ENCODE measurements around the gene MYLK4. TPM values are rescaled to one million over a fixed set of nuclear protein-coding genes. Genes with fewer than 3 reads are reported as not detected.
A peak's percentile ranks its signal among the peaks of the same experiment; 100 is the strongest.

The MYLK4 gene
- polyA plus RNA-seq, 3 donors: 0.04 to 0.45 (median 0.08) TPM

GRCh38 chr6:2669067-2669700 is 81.5 kb downstream of the MYLK4 start:
- Mint-ChIP-seq H3K4me1 (peaks cover 6% of the 10 kb centered on the region), H3K27me3 (ENCODE audit: low read depth in 3 of 3) (peaks cover 0 to 2% (median 0%) of the 10 kb centered on the region in 3 donors), H3K4me3 (no peak overlapping the region), H3K9me3 (no peaks in the 10 kb centered on the region), H3K36me3 (no peaks in the 10 kb centered on the region), H3K27ac (peak overlapping the region in 1 of 7 donors; percentile 8)
- intact Hi-C loops (cut with micrococcal nuclease): no loop called here
- Histone ChIP-seq H4K20me1 (ENCODE audit: insufficient read depth, low read length) (no peaks in the 10 kb centered on the region), H3K9me3 (replicated peaks in 1 of 2; ENCODE audit: control insufficient read depth in 1 of 2, insufficient read depth in 1 of 2, low read length in 2 of 2) (no peaks in the 10 kb centered on the region), H2AFZ (ENCODE audit: insufficient read depth, low read depth, low read length, poor library complexity, severe bottlenecking) (no peak overlapping the region), H3K27me3 (ENCODE audit: control insufficient read depth in 2 of 2, insufficient read depth in 2 of 2, low read length in 2 of 2) (no peaks in the 10 kb centered on the region), H3K4me3 (replicated peaks in 1 of 3; ENCODE audit: low read depth in 2 of 3, low read length in 3 of 3) (no peak overlapping the region), H3K4me2 (replicated peaks; ENCODE audit: extremely low read depth, low read length, poor library complexity, severe bottlenecking) (no peak overlapping the region), H3K36me3 (replicated peaks in 1 of 2; ENCODE audit: control insufficient read depth in 1 of 2, insufficient read depth in 2 of 2, low read length in 2 of 2) (no peaks in the 10 kb centered on the region), H3K9ac (ENCODE audit: insufficient read depth, low read length, poor library complexity, severe bottlenecking) (no peak overlapping the region), H3K4me1 (ENCODE audit: control insufficient read depth in 1 of 2, insufficient read depth in 2 of 2, low read length in 2 of 2) (peaks cover 0 to under 1% of the 10 kb centered on the region in 2 donors), H3K27ac (ENCODE audit: low read depth in 1 of 2, low read length in 2 of 2) (no peak overlapping the region), H3K79me2 (ENCODE audit: insufficient read depth, low read length) (no peaks in the 10 kb centered on the region)
- 89% methylated on average over 7 of the region's 12 CpGs for WGBS (ENCODE audit: insufficient coverage)
- no peak for DNase-seq
- TF ChIP-seq CTCF (IDR thresholded peaks at IDR 0.05): no peak

- Mint-ChIP-seq H3K9me3 (peaks cover 0 to 3% (median 0%) of the 10 kb centered on the region in 7 donors), H3K36me3 (no peaks in the 10 kb centered on the region), H3K27me3 (ENCODE audit: low read depth in 3 of 3) (no peaks in the 10 kb centered on the region), H3K4me1 (peaks cover 20% of the 10 kb centered on the region), H3K4me3 (no peak overlapping the region), H3K27ac (no peak overlapping the region)
- no peak overlapping the region for H3K27ac ChIP-seq (ENCODE audit: low read depth in 1 of 2, low read length in 2 of 2)
- no peak overlapping the region for H3K4me3 ChIP-seq (replicated peaks in 1 of 3; ENCODE audit: low read depth in 2 of 3, low read length in 3 of 3)
- H3K36me3 ChIP-seq (replicated peaks in 1 of 2; ENCODE audit: control insufficient read depth in 1 of 2, insufficient read depth in 2 of 2, low read length in 2 of 2): no peaks in the 10 kb centered on the region
- WGBS (ENCODE audit: insufficient coverage): 100% methylated on average over 6 of the region's 7 CpGs
- no peak overlapping the region for H3K4me2 ChIP-seq (replicated peaks; ENCODE audit: extremely low read depth, low read length, poor library complexity, severe bottlenecking)
- H3K4me1 ChIP-seq (ENCODE audit: control insufficient read depth in 1 of 2, insufficient read depth in 2 of 2, low read length in 2 of 2): peaks cover 8 to 13% of the 10 kb centered on the region in 2 donors
- intact Hi-C loops (cut with micrococcal nuclease): no loop called here
- H4K20me1 ChIP-seq (ENCODE audit: insufficient read depth, low read length): no peaks in the 10 kb centered on the region
- H3K9me3 ChIP-seq (replicated peaks in 1 of 2; ENCODE audit: control insufficient read depth in 1 of 2, insufficient read depth in 1 of 2, low read length in 2 of 2): no peaks in the 10 kb centered on the region
- H3K79me2 ChIP-seq (ENCODE audit: insufficient read depth, low read length): no peaks in the 10 kb centered on the region
- no peak for DNase-seq
- no peak overlapping the region for H2AFZ ChIP-seq (ENCODE audit: insufficient read depth, low read depth, low read length, poor library complexity, severe bottlenecking)
- H3K27me3 ChIP-seq (ENCODE audit: control insufficient read depth in 2 of 2, insufficient read depth in 2 of 2, low read length in 2 of 2): no peaks in the 10 kb centered on the region
- H3K9ac ChIP-seq (ENCODE audit: insufficient read depth, low read length, poor library complexity, severe bottlenecking): no peak overlapping the region
- no peak for TF ChIP-seq CTCF (IDR thresholded peaks at IDR 0.05)
These were observed 83.1 kb downstream of the MYLK4 start for GRCh38 chr6:2667617-2668016.
